Parathyroid adenoma (tissue), 2 donors: ENCODE measurements around the gene DLG2.

ENCODE experiments used
- H2AFZ ChIP-seq: fragments of 300-600 bp; sonication (generic); one replicate; pipeline ENCODE4 v1.7.0; 2017; ENCODE audit warnings: antibody characterized with exemption, mild to moderate bottlenecking
- H3K27ac ChIP-seq: fragments of 300-600 bp; sonication (generic); one replicate; pipeline ENCODE4 v1.7.0; 2017
- H3K27me3 ChIP-seq: fragments of 300-600 bp; sonication (generic); one replicate; pipeline ENCODE4 v1.7.0; 2017; ENCODE audit warnings: low read length; ENCODE audit not compliant: control insufficient read depth, insufficient read depth
- H3K36me3 ChIP-seq: fragments of 300-600 bp; sonication (generic); one replicate; pipeline ENCODE4 v1.7.0; 2017; ENCODE audit warnings: low read length; ENCODE audit not compliant: control insufficient read depth, insufficient read depth
- H3K4me1 ChIP-seq: fragments of 300-600 bp; sonication (generic); one replicate; pipeline ENCODE4 v1.7.0; 2017; ENCODE audit warnings: control low read depth
- H3K4me2 ChIP-seq: fragments of 300-600 bp; sonication (generic); one replicate; pipeline ENCODE4 v1.7.0; 2017; ENCODE audit warnings: low read length
- H3K4me3 ChIP-seq: fragments of 300-600 bp; sonication (generic); one replicate; pipeline ENCODE4 v1.7.0; 2017; ENCODE audit warnings: low read depth, low read length
- H3K79me2 ChIP-seq: fragments of 300-600 bp; sonication (generic); one replicate; pipeline ENCODE4 v1.7.0; 2017; ENCODE audit warnings: control low read depth
- H3K9ac ChIP-seq: fragments of 300-600 bp; sonication (generic); one replicate; pipeline ENCODE4 v1.7.0; 2017; ENCODE audit warnings: mild to moderate bottlenecking
- H3K9me3 ChIP-seq: fragments of 300-600 bp; sonication (generic); one replicate; pipeline ENCODE4 v1.7.0; 2017; ENCODE audit warnings: low read length; ENCODE audit not compliant: control insufficient read depth
- CTCF ChIP-seq: fragments of 300-600 bp; sonication (generic); IDR thresholded peaks from one replicate; pipeline ENCODE4 v1.7.0; 2017; ENCODE audit warnings: antibody characterized with exemption, mild to moderate bottlenecking
- donor health status: primary hyperparathyroidism.

DLG2 gene

GRCh38 chr11:84719935-84720577 is 907.1 kb downstream of the DLG2 start:
- H3K36me3 ChIP-seq, result no peaks in the 10 kb centered on the region
- H2AFZ ChIP-seq, result peak overlapping the region; percentile 23
- no peak for TF ChIP-seq CTCF
- H3K4me1 ChIP-seq, result no peaks in the 10 kb centered on the region
- peak overlapping the region; percentile 71 for H3K4me2 ChIP-seq
- H3K9me3 ChIP-seq, result no peaks in the 10 kb centered on the region
- no peaks in the 10 kb centered on the region for H3K27me3 ChIP-seq
- H3K4me3 ChIP-seq, result no peak overlapping the region
- no peak overlapping the region for H3K9ac ChIP-seq
- no peak overlapping the region for H3K27ac ChIP-seq
- H3K79me2 ChIP-seq, result no peaks in the 10 kb centered on the region

GRCh38 chr11:84714316-84714780 is 912.8 kb downstream of the DLG2 start:
- Histone ChIP-seq H3K36me3 (no peaks in the 10 kb centered on the region), H2AFZ (no peak overlapping the region), H3K4me3 (no peak overlapping the region), H3K4me2 (no peak overlapping the region), H3K79me2 (no peaks in the 10 kb centered on the region), H3K27ac (no peak overlapping the region), H3K9me3 (no peaks in the 10 kb centered on the region), H3K27me3 (no peaks in the 10 kb centered on the region), H3K4me1 (no peaks in the 10 kb centered on the region), H3K9ac (no peak overlapping the region)
- no peak for TF ChIP-seq CTCF

- H3K4me3 ChIP-seq, result no peak overlapping the region
- H3K9me3 ChIP-seq, result no peaks in the 10 kb centered on the region
- no peak overlapping the region for H3K9ac ChIP-seq
- H3K79me2 ChIP-seq, result no peaks in the 10 kb centered on the region
- H3K27ac ChIP-seq, result no peak overlapping the region
- no peak for TF ChIP-seq CTCF
- H2AFZ ChIP-seq, result no peak overlapping the region
- H3K27me3 ChIP-seq, result no peaks in the 10 kb centered on the region
- H3K36me3 ChIP-seq, result no peaks in the 10 kb centered on the region
- H3K4me2 ChIP-seq, result no peak overlapping the region
- H3K4me1 ChIP-seq, result no peaks in the 10 kb centered on the region
Observed at GRCh38 chr11:84691830-84692229, 935.3 kb downstream of the DLG2 start.

- no peaks in the 10 kb centered on the region for H3K79me2 ChIP-seq
- H3K9ac ChIP-seq, result no peak overlapping the region
- no peak overlapping the region for H3K27ac ChIP-seq
- no peaks in the 10 kb centered on the region for H3K9me3 ChIP-seq
- no peaks in the 10 kb centered on the region for H3K27me3 ChIP-seq
- TF ChIP-seq CTCF, result no peak
- no peak overlapping the region for H2AFZ ChIP-seq
- no peak overlapping the region for H3K4me2 ChIP-seq
- no peaks in the 10 kb centered on the region for H3K36me3 ChIP-seq
- H3K4me1 ChIP-seq, result no peaks in the 10 kb centered on the region
- H3K4me3 ChIP-seq, result no peak overlapping the region
Observed at GRCh38 chr11:84687433-84687832, 939.7 kb downstream of the DLG2 start.

- Histone ChIP-seq H3K9ac (no peak overlapping the region), H3K9me3 (no peaks in the 10 kb centered on the region), H3K4me2 (no peak overlapping the region), H3K79me2 (no peaks in the 10 kb centered on the region), H3K27me3 (no peaks in the 10 kb centered on the region), H3K36me3 (no peaks in the 10 kb centered on the region), H3K4me1 (no peaks in the 10 kb centered on the region), H3K4me3 (no peak overlapping the region), H2AFZ (no peak overlapping the region), H3K27ac (no peak overlapping the region)
- no peak for TF ChIP-seq CTCF
Observed at GRCh38 chr11:84686716-84687115, 940.4 kb downstream of the DLG2 start.
